ENCODE results near the gene SMARCE1.

The SMARCE1 gene
- total RNA-seq: 24.7 to 44.6 (median 28.0) reads per million in 4 experiments

GRCh38 chr17:40647624-40648383 is at the start of gene SMARCE1:
Gene SMARCE1, minus strand, starts transcription at chr17:40647818. Its CDS starts 2,016 bp downstream, at chr17:40645802.
- DNase-seq: peak; percentile 68

DNA sequence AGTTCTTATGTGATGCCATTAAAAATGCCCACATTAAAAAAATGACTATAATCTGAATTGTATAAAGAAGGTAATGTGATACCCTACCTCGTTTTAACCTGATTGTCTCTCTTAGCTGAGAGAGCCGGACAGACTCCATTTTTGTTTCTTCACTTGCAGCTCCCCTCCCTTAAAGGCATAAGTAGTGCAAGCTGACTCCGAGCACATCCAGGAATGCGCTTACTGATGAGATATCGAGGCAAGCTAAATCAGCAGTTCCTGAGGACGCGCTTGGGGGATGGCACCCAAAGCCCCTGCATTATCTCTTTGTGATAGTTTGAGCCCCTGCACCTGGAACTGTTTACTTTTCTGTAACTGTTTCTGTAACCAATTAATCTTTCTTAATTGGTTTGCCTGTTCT is 49.7 kb upstream of the SMARCE1 start:
- DNase-seq: no peak

- no peak for DNase-seq
These were observed 49.0 kb upstream of the SMARCE1 start for GRCh38 chr17:40696651-40697072.

- no peak for DNase-seq
These were observed 48.4 kb upstream of the SMARCE1 start for GRCh38 chr17:40695874-40696472.

DNA sequence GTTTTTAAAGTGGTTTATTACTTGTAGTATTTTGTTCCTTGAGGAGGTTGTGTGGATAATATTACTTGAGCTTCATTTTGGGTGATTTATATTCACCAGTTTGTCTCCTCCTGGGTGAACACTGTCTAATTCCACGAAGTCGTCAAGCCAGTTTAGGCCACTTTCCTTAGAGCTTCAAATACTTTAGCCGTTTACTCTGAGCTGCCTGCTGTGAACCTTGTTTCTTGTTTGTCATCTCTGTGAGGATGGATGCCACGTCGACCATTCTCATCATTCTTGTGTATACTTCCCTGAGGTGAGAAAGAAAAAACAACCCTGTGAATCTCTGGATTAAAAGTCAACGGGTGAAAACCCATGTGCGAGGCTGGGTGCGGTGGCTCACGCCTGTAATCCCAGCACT is 47.0 kb upstream of the SMARCE1 start:
- DNase-seq: no peak

DNA sequence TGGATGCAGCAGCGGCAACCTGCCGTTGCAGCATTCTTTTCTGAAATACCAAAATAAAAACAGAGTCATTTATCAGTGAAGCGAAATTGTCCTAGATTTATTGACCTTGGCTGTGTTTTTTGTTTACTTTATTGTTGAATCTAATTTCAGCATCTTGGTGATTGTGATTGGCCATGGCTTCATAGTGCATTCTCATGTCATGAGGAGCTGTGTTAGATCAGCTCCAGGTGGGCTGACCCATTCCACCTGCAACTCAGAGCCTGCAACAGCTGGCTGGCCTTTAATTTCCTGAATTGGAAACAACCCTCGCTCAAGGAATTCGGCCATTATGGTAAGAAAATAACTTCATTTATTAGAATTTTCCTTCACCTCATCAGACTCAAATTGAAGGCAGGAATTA is 39.5 kb upstream of the SMARCE1 start:
- no peak for DNase-seq

DNA sequence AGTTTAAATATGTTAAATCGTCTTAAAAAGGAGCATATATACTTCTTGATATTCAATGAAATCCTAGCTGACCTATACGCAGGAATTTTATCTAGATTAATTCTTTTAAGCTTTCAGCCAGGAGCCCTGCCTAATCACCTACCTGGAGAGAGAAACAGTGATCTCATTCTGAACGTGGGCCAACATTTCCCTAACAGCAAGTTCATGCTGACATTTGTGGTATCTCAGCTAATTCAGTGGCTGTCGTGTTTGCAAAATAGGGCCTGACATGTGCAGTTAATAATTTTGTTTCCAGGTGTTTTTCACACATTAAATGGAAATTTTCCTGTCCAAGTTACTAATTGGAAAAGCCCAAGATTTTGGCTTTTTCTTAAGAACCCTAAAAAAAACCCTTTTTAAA is 38.6 kb upstream of the SMARCE1 start:
- DNase-seq: no peak

- DNase-seq: no peak
These were observed 33.4 kb upstream of the SMARCE1 start for GRCh38 chr17:40680998-40681397.

DNA sequence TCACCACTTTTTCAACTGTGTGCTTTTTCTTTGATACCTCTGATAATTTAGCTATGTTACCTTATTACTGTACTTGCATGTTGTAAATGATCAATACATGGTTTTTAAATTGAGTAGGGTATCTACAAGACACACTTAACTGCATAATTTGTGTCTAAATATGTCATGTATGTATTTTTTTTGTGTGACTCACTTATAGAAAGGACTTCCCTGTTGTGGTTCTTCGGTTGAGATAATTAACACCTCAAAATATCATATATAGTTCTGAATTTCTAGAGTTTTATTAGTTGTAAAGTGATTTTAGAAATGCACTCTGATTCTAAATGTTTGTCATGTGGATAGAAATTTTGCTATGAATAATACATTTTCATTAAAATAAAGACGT is 31.9 kb upstream of the SMARCE1 start:
- no peak for DNase-seq

DNA sequence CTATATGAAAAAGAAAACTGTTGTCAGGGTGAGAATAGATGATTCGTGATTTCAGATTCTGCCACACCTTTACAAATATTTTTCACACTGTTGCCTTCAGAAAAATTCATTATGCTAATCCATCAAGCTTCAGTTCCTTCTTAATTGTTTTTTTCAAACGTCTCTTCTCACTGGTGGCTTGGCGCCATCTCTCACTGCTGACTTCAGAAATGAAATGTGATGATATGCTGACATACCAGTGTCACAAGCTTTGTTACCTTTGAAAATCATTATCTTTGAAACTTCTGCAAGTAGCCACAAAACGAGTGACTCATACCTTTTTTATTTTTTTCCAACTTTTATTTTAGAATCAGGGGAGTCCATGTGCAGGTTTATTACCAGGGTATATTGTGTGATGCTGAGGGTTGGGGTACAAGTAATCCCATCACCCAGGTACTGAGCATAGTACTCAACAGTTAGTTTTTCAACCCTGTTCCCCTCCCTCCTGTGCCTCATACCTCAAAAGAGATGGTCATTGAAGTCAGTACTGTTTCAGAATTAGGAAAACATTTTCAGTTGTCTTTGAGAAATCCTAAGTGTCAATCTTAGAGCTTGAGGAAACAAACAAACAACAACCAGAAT is 31.4 kb upstream of the SMARCE1 start:
- no peak for DNase-seq

DNA sequence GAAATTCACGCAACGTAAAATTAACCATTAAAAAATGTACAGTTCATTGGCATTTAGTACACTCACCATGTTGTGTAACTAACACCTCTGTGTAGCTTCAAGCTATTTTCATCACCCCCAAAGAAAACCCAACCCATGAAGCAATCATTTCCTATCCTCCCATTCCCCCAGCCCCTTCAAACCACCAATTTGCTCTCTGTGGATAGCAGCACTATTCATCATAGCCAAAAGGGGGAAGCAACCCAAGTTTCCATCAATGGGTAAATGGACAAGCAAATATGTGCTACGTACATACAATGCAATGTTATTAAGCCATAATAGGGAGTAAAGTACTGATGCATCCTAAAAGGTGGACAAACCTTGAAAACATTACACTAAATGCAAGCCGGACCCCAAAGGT is 28.3 kb upstream of the SMARCE1 start:
- no peak for DNase-seq

GRCh38 chr17:40672654-40673053 is 25.0 kb upstream of the SMARCE1 start:
- DNase-seq: no peak

DNA sequence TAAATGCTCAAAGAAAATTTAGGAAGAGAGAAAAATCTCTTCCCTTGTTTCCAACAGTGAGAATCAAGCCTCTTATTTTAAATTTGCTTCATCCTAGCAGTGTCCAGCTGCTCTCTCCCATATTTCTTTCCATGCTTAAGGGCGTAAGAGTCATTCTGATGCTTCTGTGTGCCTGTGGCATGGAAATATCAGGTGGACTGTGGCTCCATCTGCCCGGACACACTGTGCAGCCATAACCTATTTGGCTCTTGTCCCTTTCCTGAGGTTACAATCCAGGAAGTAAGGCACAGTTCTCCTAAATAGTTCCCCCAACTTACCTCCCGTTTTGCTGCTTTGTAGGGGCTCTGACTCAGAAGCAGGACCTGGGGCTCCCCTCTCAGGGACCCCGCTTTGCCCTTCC is 23.7 kb upstream of the SMARCE1 start:
- DNase-seq: no peak

- no peak for DNase-seq
These were observed 18.7 kb upstream of the SMARCE1 start for GRCh38 chr17:40666331-40666730.

- DNase-seq: no peak
These were observed 17.1 kb upstream of the SMARCE1 start, which contains the start of gene KRT222 for GRCh38 chr17:40664582-40665333. Gene KRT222, minus strand, starts transcription at chr17:40665177. Its CDS starts 78 bp downstream, at chr17:40665099.

- no peak for DNase-seq
These were observed 15.6 kb upstream of the SMARCE1 start for GRCh38 chr17:40663252-40663651.

- no peak for DNase-seq
These were observed 12.3 kb upstream of the SMARCE1 start for GRCh38 chr17:40659911-40660310.

DNA sequence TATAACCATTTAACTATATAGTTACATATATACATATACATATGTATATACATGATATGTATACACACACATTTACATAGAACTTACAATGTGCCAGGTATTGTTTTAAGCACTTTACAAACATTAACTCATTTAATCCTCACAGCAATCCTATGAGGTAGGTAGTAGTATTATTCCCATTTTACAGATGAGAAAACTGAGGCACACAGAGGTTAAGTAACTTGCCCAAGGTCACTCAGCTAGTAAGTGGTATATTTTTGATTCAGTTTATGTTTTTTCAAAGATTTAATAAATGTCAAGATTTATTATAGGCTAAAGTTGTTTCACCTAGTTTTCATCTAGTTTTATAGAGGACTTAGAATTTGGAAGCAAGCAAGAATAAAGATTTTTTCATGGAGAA is 10.8 kb upstream of the SMARCE1 start:
- no peak for DNase-seq

- DNase-seq: no peak
These were observed 4.3 kb upstream of the SMARCE1 start for GRCh38 chr17:40651939-40652338.

- DNase-seq: no peak
These were observed 858 bp upstream of the SMARCE1 start for GRCh38 chr17:40648384-40648968.

GRCh38 chr17:40646791-40647623 is 611 bp downstream of the SMARCE1 start:
- no peak for DNase-seq

GRCh38 chr17:40645943-40646342 is 1.7 kb downstream of the SMARCE1 start:
- DNase-seq: no peak
